GM19240 (cell line): ENCODE results near the gene ADAM19.

Experiments used
- DNase-seq: peaks from one replicate; pipeline ENCODE4 v3.0.0; 2011; ENCODE audit warnings: low spot score; ENCODE audit not compliant: insufficient read length

ADAM19 gene

DNA sequence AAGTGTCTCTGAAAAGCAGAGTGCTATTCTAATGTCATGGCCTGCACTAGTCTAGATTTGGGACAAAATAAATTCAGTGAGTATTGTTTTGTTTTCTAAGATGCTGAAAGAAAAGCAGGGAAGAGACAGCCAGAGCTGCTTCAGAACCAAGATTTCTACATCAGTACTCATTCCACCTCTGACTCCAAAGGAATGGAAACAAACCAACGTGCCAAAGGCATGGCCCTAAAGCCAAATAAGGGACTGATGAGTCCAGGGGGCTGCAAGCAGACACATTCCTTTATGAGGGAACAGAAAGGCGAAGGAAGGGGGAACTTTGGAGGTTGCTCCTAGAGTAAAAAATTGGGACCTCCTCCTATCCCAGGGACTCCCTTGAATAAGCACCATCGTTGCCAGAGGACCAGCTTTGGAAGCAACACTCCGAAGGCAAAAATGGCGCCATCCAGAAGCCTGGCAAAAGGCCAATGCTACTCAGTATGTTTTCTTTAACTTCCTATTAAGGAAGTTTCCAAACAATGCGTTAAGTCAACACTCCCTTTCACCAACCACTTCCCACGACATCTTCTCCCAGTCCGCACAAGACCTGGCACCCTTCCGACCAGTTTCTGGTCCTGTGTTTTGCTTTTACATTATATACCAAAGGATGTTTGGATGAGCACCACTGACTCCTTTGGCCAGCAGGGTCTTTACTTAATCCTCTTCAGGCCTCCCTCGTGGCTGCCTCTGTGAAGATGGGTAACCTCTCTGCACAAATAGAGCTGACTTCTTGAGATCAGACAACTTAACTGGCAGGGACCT lies 31.6 kb downstream of the ADAM19 start:
- no peak for DNase-seq

- DNase-seq, result no peak
These were observed 33.1 kb downstream of the ADAM19 start for GRCh38 chr5:157542282-157543000.

- no peak for DNase-seq
These were observed 34.0 kb downstream of the ADAM19 start for GRCh38 chr5:157541447-157542118.

GRCh38 chr5:157540707-157541446 lies 34.7 kb downstream of the ADAM19 start:
- DNase-seq, result peak; percentile 52

DNA sequence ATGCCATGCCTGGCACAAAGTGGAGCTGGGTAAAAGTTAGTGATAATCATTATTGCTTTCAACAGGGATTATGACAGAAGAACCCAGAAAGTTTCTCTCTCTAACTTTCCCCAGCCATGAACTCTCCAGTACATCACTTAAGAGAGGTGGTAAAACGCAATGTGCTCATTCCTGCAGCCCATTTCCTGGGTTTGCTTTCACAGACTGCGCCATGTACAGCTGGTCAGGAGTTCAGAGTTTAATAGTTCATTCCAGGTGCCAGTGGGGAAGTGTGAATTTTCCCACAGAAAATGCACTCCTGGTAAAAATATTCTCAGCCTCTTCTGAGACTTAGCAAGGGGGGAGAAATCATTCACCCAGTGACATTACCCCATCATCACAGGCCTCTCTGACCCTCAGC lies 35.5 kb downstream of the ADAM19 start:
- DNase-seq, result no peak

GRCh38 chr5:157539503-157540022 lies 36.0 kb downstream of the ADAM19 start:
- no peak for DNase-seq

- no peak for DNase-seq
These were observed 37.3 kb downstream of the ADAM19 start for GRCh38 chr5:157538311-157538710.

GRCh38 chr5:157535042-157535865 lies 40.3 kb downstream of the ADAM19 start:
- DNase-seq, result no peak

GRCh38 chr5:157533011-157533481 lies 42.5 kb downstream of the ADAM19 start:
- DNase-seq, result no peak

DNA sequence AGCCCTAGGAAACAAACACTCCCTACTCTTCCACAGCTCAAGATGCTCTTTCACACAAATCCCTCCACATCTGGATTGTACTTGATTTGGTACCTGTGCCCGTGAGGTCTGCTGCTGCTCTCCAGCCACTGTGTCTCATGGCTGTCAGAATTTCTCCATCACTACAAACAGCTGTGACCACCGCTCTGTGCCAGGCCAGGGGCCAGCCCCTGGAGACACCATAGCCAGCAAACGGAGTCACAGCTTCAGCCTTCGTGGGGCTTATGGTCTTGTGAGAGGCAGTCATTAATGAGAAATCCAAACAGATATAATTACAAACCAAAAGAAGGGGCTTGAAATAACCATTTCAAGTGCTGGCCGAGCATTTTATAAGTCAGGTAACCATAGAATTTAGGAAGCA lies 43.6 kb downstream of the ADAM19 start:
- DNase-seq, result no peak

DNA sequence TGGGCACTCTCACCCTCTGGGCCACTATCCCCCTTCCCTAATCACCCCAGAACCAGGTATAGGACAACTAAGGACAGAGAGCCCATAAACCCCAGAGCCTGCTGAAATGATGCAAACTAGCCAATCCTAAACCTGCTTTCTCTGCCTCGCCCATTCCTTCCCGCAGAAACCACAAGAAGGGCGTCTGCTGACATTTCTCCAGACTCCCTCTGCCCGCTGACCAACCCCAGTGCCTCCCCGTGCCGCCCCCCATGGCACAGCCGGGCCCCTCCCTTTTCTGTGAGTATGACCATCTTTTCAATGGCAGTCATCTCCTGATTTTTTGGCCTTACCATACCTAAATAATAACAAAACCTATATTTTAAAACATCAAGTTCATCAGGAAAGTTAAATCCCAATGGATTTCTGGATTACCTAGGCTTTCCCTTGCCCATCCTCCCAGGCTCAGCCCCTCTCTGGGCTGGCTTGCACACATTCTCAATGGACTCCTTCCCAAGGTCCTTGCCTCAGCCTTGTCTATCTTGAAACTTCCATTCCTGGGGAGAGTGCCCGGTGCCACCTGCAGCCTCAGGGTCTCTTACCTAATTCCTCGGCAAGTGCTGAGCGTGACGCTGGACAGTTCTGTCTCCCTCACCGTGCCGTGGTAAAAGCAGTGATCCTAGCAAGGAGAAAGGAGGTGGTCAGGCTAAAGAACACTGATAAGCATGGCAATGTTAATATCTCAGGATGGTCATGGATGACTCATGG lies 45.2 kb downstream of the ADAM19 start:
- no peak for DNase-seq

DNA sequence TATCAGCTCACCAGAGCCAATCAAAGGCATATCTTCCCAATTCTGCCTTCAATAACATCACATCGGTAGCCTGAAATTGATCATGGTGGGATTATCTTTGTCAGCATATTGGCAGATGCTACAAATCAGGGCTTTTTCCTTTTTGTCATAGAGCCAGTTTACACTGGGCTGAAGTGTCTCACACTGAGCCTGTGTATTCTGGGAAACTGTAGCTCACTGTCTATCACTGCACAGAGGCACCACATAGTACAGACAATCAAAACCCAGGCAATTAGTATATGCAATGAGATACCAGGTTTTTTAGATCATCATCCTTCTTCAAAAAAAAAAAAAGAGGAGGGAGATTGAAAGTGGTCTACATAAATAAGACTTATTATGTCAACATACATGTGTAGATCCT lies 46.6 kb downstream of the ADAM19 start:
- DNase-seq, result no peak

- no peak for DNase-seq
These were observed 47.4 kb downstream of the ADAM19 start for GRCh38 chr5:157528036-157528632.

DNA sequence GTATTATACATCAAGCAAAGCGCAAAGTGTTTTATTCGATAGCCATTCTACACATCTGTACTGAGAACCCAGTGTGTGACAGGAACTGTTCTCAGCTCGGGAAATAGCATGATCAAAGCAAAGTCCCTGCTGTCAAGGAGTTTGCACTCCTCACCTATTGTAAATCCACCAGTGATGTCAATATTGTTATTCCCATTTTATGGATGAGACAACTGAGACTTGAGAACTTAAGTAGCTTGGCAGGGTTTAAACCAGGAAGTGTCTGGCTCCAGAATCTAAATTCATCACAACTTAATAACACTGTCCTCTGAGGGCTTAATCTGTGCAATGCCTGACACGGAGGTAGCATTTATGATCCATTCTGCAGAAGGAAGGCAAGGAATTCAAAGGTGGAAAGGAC lies 50.7 kb downstream of the ADAM19 start:
- DNase-seq, result no peak

DNA sequence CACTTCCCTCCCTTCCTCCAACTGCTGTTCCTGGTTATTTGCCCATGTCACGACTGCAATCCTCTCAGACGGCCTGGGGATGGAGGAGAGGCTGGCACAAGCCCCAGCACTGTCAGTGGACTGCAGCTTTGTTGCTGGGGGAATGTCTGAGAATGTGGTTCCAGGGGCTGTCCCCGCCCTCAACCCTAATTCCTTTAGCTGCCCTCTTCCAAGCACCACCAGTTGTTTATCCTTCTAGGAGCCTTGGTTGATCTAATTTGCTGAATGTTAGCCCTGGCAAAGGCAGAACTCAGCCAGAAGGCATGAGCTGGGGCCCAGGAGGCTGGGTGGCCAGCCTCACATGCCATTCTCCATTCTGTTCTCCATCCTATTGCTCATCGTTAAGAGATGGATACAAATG lies 51.6 kb downstream of the ADAM19 start:
- no peak for DNase-seq

DNA sequence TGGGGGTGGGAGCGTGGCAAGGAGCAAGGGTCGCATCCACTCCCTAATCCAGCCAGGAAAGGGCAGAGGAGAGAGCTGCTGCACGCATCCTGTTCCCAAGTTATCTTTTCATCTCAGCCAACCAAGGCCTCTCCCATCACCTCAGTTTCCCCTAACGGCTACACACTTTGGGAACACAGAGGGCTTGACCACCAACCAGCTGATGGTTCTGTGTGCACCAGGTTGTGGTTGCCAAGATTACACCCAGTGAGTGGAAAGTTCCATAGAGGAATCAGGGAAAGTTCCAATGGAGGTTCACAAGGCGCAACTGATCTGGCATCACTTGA lies 53.9 kb downstream of the ADAM19 start:
- DNase-seq, result no peak

- DNase-seq, result no peak
These were observed 54.5 kb downstream of the ADAM19 start for GRCh38 chr5:157520911-157521703.

DNA sequence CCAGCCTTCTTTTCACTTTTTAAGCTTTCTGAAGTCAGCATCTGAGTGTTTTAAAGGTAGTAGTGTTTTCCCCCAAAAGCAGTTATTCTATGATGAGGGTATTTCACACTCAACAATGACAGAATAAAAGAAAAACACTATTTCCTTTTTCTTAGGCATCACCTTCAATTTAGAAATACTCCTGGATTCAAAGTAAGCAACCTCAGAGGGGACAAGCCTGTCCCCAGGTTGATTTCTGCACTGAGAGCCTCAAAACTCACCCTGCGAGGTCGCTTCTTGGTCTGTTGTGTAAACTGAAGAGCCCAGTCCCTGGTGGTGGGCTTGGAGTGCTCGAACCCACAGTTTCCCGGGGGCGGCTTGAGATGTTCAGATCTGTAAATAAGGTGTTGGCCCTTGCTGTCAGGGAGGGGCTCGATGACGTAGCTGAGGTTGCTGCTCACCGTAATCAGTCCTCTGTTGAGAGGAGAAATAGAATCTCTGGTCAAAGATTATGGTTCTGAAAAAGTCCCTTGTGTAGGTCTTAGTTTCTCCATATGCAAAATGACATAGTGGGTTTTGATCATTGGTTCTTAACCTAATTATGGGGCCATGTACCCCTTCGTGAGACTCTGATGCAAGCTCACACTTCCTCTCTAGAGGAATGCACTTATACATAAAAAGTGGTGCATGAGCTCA lies 55.9 kb downstream of the ADAM19 start:
- DNase-seq, result no peak
